Measurements from ENCODE around the gene CCDC154. TPM values are rescaled to one million over a fixed set of nuclear protein-coding genes. Genes with fewer than 3 reads are reported as not detected.

The CCDC154 gene
- total and polyA plus RNA-seq, 2 of the 4 experiments (the other 2 are of a cell fraction): 0.09 TPM; not detected in 1

- no peak for TF ChIP-seq CTCF (conservative IDR thresholded peaks at IDR 0.05; ENCODE audit: low read depth, low read length)
These were observed 26.3 kb upstream of the CCDC154 start (continued) for GRCh38 chr16:1470481-1471251.

- Histone ChIP-seq H2BK15ac (ENCODE audit: low read depth, low read length) (no peak overlapping the region), H4K5ac (ENCODE audit: low read depth, low read length) (no peak overlapping the region), H2AK5ac (ENCODE audit: low read depth, low read length) (no peak overlapping the region), H2AFZ (replicated peaks; ENCODE audit: low read length, poor library complexity) (no peak overlapping the region), H3K14ac (replicated peaks; ENCODE audit: low read depth, low read length) (no peak overlapping the region), H2BK20ac (ENCODE audit: low read depth, low read length) (no peak overlapping the region), H3K23ac (ENCODE audit: low read depth, low read length) (no peak overlapping the region), H3K4me3 (ENCODE audit: insufficient read depth, low read depth, low read length) (no peak overlapping the region), H4K8ac (ENCODE audit: low read depth in 2 of 2, low read length in 2 of 2) (no peak overlapping the region), H2BK120ac (ENCODE audit: low read depth, low read length) (no peak overlapping the region), H3K9me3 (ENCODE audit: control insufficient read depth, insufficient read depth, low read length) (no peaks in the 10 kb centered on the region), H3K4me2 (ENCODE audit: low read depth, low read length) (no peak overlapping the region), H3K9ac (ENCODE audit: low read depth, low read length) (no peak overlapping the region), H3K27ac (ENCODE audit: insufficient read depth, low read length) (no peak overlapping the region), H3K4ac (ENCODE audit: low read depth, low read length) (no peak overlapping the region), H3K56ac (ENCODE audit: extremely low read depth, insufficient read depth, low read length) (no peak overlapping the region), H3K36me3 (ENCODE audit: control insufficient read depth, insufficient read depth, low read length) (peaks cover 5% of the 10 kb centered on the region; the same call in 1 of the 2 replicates), H3K79me1 (ENCODE audit: low read depth in 1 of 2, low read length in 2 of 2) (peaks cover 32 to 72% of the 10 kb centered on the region in 2 experiments), H2BK5ac (ENCODE audit: low read depth, low read length, poor library complexity, severe bottlenecking) (no peak overlapping the region), H3K4me1 (ENCODE audit: control insufficient read depth, insufficient read depth, low read length) (0 out of 2 replicates have a peak, but pooled peaks cover 4% of the 10 kb centered on the region), H4K91ac (ENCODE audit: insufficient read depth, low read depth, low read length) (no peak overlapping the region), H3K9me1 (ENCODE audit: insufficient read depth, low read length) (peaks cover 14% of the 10 kb centered on the region), H2AK9ac (replicated peaks; ENCODE audit: low read depth, low read length, poor library complexity) (peak overlapping the region; percentile 69), H3K27me3 (ENCODE audit: control insufficient read depth, insufficient read depth, low read length) (no peaks in the 10 kb centered on the region), H4K20me1 (ENCODE audit: insufficient read depth, low read length) (peaks cover 46% of the 10 kb centered on the region), H3K18ac (ENCODE audit: low read depth, low read length) (no peak overlapping the region)
- BruUV-seq (replicated peaks): no TSS peak
- intact Hi-C loops (cut with micrococcal nuclease): loop anchor here (10.0 kb wide), 1 partner anchor 45 kb away; the partner anchor contains the start of gene UQCC4
- ATAC-seq (ENCODE audit: low read depth) (no peak), DNase-seq (no peak)
- POLR2A ChIA-PET (ENCODE audit: unreplicated experiment): no interaction called here
- WGBS, 2 experiments (ENCODE audit: extremely low coverage in 2 of 2, insufficient read length in 1 of 2): 84% methylated on average over 19 of the region's 20 CpGs; no CpG with 5 or more reads in 1 of the 2 experiments
- no peak for TF ChIP-seq NFE2L2 (IDR thresholded peaks at IDR 0.05; ENCODE audit: low read depth, low read length)
- no peak for TF ChIP-seq RFX5 (IDR thresholded peaks at IDR 0.05; ENCODE audit: low read depth, low read length)
- no peak for TF ChIP-seq FOS (IDR thresholded peaks at IDR 0.05; ENCODE audit: low read depth, low read length)
- in situ Hi-C loops (cut with MboI; ENCODE audit: low sequenced_read_pairs): no loop called here
- dilution Hi-C loops (cut with HindIII; ENCODE audit: low sequenced_read_pairs, unreplicated experiment): no loop called here
- CTCF ChIA-PET: interaction anchor here (0.6 kb wide), 1 partner anchor 47 kb away, joined by 3 read pairs; no protein-coding TSS in a partner anchor
These were observed 25.4 kb upstream of the CCDC154 start for GRCh38 chr16:1469693-1470201.

All from IMR-90 (cell line).